Breast epithelium (tissue), 4 donors: ENCODE measurements around the gene RAB8A. TPM values are rescaled to one million over a fixed set of nuclear protein-coding genes. Genes with fewer than 3 reads are reported as not detected.

Experiments
- DNase-seq, 2 donors: peaks; one replicate each; pipeline ENCODE4 v3.0.0-alpha.2; 2019; ENCODE audit warnings: low spot score in 2 of 2
- H3K27ac ChIP-seq, 2 donors: fragments of 200-600 bp; sonication (generic) in 1 of 2; one replicate each; pipeline ENCODE4 v1.5.1; 2016 to 2019; ENCODE audit warnings: mild to moderate bottlenecking in 1 of 2
- H3K27me3 ChIP-seq, 2 donors: fragments of 200-600 bp; sonication (generic) in 1 of 2; one replicate each; pipeline versions ENCODE4 v1.5.1 to v1.6.0; 2017 to 2019; ENCODE audit warnings: control low read depth in 1 of 2, mild to moderate bottlenecking in 1 of 2
- H3K36me3 ChIP-seq: fragments of 200-600 bp; one replicate; pipeline ENCODE4 v1.5.1; 2019
- H3K4me1 ChIP-seq, 2 donors: fragments of 200-600 bp; sonication (generic); one replicate each; pipeline ENCODE4 v1.5.1; 2016 to 2019; ENCODE audit warnings: control low read depth in 1 of 2
- H3K4me3 ChIP-seq, 3 donors: fragments of 200-600 bp; sonication (generic); 1 replicate in 2 of 3; 2 replicates in 1 of 3; pipeline ENCODE4 v1.5.1; 2016 to 2019; ENCODE audit warnings: mild to moderate bottlenecking in 3 of 3, moderate library complexity in 2 of 3
- H3K9me3 ChIP-seq, 2 donors: fragments of 200-600 bp; sonication (generic) in 1 of 2; one replicate each; pipeline ENCODE4 v1.5.1; 2016 to 2019; ENCODE audit warnings: control low read depth in 1 of 2
- POLR2A ChIP-seq: fragments of 450-650 bp; IDR thresholded peaks from one replicate; pipeline ENCODE4 v1.6.1; 2016; ENCODE audit warnings: antibody characterized with exemption, mild to moderate bottlenecking, moderate library complexity
- POLR2AphosphoS5 ChIP-seq, 3 donors: sonication (generic); formaldehyde crosslinking; IDR thresholded peaks; one replicate each; pipeline ENCODE4 v1.6.1; 2017; ENCODE audit warnings: antibody characterized with exemption in 3 of 3
- intact Hi-C: fragments of 100-400 bp; cut with DNase I; formaldehyde crosslinking; loops from one replicate; pipeline ENCODE4 v1.15.1; 2023; ENCODE audit warnings: low total_unique reads
- total RNA-seq, 3 donors: library from RNA; depleted of rRNA; stranded (reverse); fragments of >200 nt; gene quantifications; one replicate each; pipeline ENCODE4 v1.1.0, GENCODE V29; 2016
- TF ChIP-seq, protein P1 (sequence below), 3 donors: fragments of 450-650 bp; IDR thresholded peaks; one replicate each; pipeline ENCODE4 v1.5.1; 2016 to 2017; ENCODE audit warnings: antibody characterized with exemption in 3 of 3, mild to moderate bottlenecking in 3 of 3, moderate library complexity in 3 of 3

RAB8A gene
- total RNA-seq, 3 donors from 2014 or later = 34.7 to 40.6 (median 38.8) TPM

DNA sequence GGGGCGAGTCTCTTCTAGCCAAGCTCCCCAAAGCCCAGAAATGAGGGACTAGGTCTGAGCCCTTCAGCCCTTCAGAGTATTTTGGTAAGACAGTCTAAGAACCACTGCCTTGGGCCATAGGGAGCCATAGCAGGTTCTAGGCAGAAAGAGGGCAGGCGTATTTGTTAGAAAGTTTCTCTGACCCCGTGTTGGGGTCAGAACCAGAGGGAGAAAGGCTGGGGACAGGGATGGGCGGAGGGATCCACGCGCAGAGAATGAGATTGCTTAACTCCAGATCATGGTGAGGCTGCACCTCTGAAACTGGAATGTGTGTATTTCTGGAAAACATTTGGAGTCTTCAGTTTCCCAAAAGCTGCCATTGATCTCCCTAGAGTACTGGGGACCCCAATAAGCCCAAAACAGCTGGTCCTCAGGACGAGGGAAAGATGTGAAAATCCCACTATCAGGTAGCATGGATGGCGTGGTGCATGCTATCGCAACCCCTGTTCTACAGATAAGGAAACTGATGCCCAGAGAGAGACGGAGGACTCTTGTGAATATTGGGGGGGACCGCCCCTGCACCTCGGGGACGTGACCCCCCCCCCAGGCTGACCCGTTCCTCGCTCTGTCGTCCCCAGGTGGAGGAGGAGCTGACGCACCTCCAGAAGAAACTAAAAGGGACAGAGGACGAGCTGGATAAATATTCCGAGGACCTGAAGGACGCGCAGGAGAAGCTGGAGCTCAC, 36.1 kb upstream of the RAB8A start:
- peak in 1 of 2 donors; percentile 48 for DNase-seq
- Histone ChIP-seq H3K36me3 (no peaks in the 10 kb centered on the region), H3K27ac (peak overlapping the region; percentile 100), H3K27me3 (no peaks in the 10 kb centered on the region), H3K9me3 (no peaks in the 10 kb centered on the region), H3K4me3 (peak overlapping the region; percentile 91 to 99 (median 96)), H3K4me1 (peaks cover 3% of the 10 kb centered on the region in 2 donors)
- intact Hi-C loops = loop anchor here (5.0 kb wide), 1 partner anchor 247 kb away; the partner anchor contains the start of gene KLF2
- TF ChIP-seq, protein P1, sequence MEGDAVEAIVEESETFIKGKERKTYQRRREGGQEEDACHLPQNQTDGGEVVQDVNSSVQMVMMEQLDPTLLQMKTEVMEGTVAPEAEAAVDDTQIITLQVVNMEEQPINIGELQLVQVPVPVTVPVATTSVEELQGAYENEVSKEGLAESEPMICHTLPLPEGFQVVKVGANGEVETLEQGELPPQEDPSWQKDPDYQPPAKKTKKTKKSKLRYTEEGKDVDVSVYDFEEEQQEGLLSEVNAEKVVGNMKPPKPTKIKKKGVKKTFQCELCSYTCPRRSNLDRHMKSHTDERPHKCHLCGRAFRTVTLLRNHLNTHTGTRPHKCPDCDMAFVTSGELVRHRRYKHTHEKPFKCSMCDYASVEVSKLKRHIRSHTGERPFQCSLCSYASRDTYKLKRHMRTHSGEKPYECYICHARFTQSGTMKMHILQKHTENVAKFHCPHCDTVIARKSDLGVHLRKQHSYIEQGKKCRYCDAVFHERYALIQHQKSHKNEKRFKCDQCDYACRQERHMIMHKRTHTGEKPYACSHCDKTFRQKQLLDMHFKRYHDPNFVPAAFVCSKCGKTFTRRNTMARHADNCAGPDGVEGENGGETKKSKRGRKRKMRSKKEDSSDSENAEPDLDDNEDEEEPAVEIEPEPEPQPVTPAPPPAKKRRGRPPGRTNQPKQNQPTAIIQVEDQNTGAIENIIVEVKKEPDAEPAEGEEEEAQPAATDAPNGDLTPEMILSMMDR (IDR thresholded peaks at IDR 0.05) = no peak
- TF ChIP-seq POLR2AphosphoS5 (IDR thresholded peaks at IDR 0.05) = peak in 1 of 3 donors; percentile 22

DNA sequence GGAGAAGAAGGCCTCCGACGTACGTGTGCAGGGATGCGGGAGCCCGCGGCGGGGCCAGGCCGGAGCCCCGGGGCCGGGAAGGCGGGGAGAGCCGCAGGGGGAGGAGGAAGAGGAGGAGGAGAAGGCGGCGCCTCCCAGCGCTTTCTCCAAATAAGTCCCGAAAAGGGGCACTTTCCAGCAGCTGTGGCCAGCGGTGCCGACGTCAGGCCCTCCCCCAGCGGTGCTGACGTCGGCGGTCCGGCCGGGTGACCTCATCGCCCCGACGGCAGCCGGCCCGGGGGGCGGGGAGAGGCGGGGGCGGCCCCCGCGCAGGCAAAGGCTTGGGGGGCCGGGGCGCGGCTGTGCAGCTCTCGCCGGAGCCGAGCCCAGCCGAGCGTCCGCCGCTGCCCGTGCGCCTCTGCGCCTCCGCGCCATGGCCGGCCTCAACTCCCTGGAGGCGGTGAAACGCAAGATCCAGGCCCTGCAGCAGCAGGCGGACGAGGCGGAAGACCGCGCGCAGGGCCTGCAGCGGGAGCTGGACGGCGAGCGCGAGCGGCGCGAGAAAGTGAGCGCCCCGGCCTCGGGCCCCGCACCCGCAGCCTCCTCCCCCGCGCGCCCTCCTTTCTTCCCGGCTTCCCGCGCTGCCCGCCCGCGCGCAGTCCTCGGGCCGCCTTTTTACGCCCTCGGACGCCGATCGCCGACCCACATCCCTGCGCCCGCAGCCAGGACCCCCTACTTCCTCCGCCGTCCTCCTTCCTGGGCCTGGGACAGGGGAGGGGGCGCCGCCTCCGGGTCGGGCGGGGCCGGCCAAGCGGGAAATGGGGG, 35.3 kb upstream of the RAB8A start, which contains the start of gene TPM4:
Gene TPM4, plus strand, starts transcription at position 342 of the 804 bp plus-strand sequence. Its CDS starts 71 bp downstream, at position 413.
- peak; percentile 83 to 93 for DNase-seq
- intact Hi-C loops = loop anchor here (5.0 kb wide), 1 partner anchor 246 kb away; the partner anchor contains the start of gene KLF2
- Histone ChIP-seq H3K27me3 (no peaks in the 10 kb centered on the region), H3K4me3 (peak within 1 kb of the TSS; percentile 91 to 99 (median 96)), H3K9me3 (no peaks in the 10 kb centered on the region), H3K27ac (peak within 1 kb of the TSS; percentile 100), H3K4me1 (peaks cover 0 to 3% of the 10 kb centered on the region in 2 donors), H3K36me3 (no peaks in the 10 kb centered on the region)
- TF ChIP-seq, protein P1 (IDR thresholded peaks at IDR 0.05) = no peak
- TF ChIP-seq POLR2AphosphoS5 (IDR thresholded peaks at IDR 0.05) = peak; percentile 70 to 90 (median 73)
- peak; percentile 75 for TF ChIP-seq POLR2A

DNA sequence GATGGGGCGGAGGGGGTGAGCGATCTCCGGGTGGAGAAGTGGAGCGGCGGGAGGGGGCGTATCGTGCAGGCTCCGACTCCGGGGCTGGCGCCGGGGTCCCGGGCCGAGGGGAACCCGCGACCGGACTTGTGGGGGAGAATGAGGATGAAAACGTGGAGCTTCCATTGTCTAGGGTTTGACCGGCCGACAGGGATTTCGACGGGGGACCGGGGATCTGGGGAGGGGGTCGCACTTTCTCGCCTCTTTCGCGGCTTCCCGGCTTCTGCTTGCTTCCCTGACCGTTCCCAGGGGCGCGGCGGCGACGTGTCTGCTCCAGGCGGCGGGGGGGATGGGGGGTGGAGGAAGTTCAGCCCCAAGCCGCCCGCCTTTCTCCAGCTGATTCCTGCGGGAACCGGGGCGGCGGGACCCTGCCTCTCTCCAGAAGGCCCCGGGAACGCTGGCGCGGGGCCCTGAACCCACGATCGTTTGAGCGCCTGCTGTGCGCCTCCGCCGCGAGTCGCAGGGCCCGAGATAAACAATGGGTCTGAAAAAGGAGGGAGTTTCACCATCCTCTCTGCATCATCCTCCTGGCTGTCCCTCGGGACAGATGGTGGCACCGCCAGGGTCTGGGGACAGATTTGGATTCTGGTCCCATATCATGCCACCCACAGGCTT, 34.6 kb upstream of the RAB8A start:
- Histone ChIP-seq H3K27me3 (no peaks in the 10 kb centered on the region), H3K4me1 (peaks cover 0 to 3% of the 10 kb centered on the region in 2 donors), H3K36me3 (no peaks in the 10 kb centered on the region), H3K4me3 (peak overlapping the region; percentile 91 to 99 (median 96)), H3K9me3 (no peaks in the 10 kb centered on the region), H3K27ac (peak overlapping the region; percentile 100)
- peak; percentile 61 to 75 for DNase-seq
- intact Hi-C loops = loop anchor here (5.0 kb wide), 1 partner anchor 245 kb away; the partner anchor contains the start of gene KLF2
- TF ChIP-seq POLR2A (no peak), POLR2AphosphoS5 (IDR thresholded peaks at IDR 0.05) (peak in 2 of 3 donors; percentile 38 to 45)
- TF ChIP-seq, protein P1 (IDR thresholded peaks at IDR 0.05) = no peak

DNA sequence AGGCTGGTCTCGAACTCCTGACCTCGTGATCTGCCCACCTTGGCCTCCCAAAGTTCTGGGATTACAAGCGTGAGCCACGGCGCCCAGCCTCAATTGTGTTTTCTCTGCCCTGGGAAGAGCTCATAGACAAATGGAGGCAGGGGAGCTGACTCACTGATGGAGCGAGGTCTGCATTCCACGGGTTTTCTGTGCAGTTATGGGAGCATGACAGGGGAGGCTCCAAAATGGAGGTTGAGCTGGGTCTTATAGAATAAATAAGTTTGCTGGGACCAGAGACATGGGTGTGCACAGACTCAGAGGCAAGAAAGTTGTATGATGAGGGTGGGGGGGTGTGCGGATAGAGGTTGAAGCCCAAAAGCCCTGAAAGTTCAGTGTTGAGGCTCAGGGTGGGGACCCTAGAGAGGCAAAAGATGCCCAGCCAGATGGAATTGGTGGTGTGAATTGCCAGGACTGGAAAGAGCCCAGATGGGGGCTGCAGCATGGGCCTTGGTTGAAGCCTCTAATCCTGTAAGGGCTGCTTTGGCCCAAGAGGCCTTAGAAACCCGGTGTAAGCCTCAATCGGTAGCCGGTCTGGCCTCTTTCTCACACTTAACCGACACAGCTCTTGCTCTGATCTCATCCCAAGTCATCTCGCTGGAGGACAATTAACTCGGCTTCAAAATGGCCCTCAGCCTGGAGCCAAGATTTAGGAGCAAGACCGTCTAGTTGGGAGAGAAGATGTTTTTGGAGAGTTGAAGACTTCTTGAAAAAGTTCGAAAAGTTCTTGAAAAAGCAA, 33.5 kb upstream of the RAB8A start:
- H3K4me1 ChIP-seq = peaks cover 0 to 3% of the 10 kb centered on the region in 2 donors
- H3K9me3 ChIP-seq = no peaks in the 10 kb centered on the region
- H3K27me3 ChIP-seq = no peaks in the 10 kb centered on the region
- peak; percentile 50 to 54 for DNase-seq
- peak overlapping the region; percentile 100 for H3K27ac ChIP-seq
- no peaks in the 10 kb centered on the region for H3K36me3 ChIP-seq
- TF ChIP-seq POLR2AphosphoS5 (IDR thresholded peaks at IDR 0.05) (peak in 1 of 3 donors; percentile 2), POLR2A (no peak)
- TF ChIP-seq, protein P1 (IDR thresholded peaks at IDR 0.05) = no peak
- intact Hi-C loops = loop anchor here (5.0 kb wide), 1 partner anchor 244 kb away; the partner anchor contains the start of gene KLF2
- H3K4me3 ChIP-seq = peak overlapping the region; percentile 91 to 99 (median 96)
